Measurements from ENCODE around the gene INAVA.

The INAVA gene

DNA sequence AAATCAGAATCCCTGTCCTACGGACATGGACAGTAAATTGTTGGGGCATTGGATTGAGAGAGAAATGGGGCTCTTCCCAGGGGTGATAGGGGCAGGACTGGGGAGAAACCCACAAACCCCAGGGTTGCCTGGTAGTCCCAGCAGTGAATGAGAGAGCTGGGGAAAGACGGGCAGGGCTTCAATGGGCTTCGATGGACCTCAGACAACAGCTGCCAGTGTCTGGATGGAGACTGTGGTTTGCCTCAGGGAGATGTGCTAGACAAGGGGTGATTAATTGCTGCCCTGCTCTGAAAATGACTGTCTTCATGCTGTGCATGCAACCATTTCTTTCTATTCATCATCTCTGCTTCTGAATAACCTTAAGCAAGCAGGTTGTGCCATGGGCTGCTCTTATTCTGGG, 14.5 kb upstream of the INAVA start:
- no peak overlapping the region for H3K27ac ChIP-seq (ENCODE audit: low read depth, low read length)
- H3K36me3 ChIP-seq (ENCODE audit: insufficient read depth, low read length): no peaks in the 10 kb centered on the region
- no peaks in the 10 kb centered on the region for H3K4me1 ChIP-seq (ENCODE audit: insufficient read depth, low read length)
- peaks cover 0 to 6% of the 10 kb centered on the region in 2 donors for H3K27me3 ChIP-seq (ENCODE audit: control insufficient read depth in 1 of 2, insufficient read depth in 2 of 2, low read length in 2 of 2)
- H3K9ac ChIP-seq (ENCODE audit: low read length): no peak overlapping the region
- no peak overlapping the region for H3K4me3 ChIP-seq (ENCODE audit: low read depth in 1 of 2, low read length in 2 of 2)
- H3K9me3 ChIP-seq (ENCODE audit: low read length): no peaks in the 10 kb centered on the region

DNA sequence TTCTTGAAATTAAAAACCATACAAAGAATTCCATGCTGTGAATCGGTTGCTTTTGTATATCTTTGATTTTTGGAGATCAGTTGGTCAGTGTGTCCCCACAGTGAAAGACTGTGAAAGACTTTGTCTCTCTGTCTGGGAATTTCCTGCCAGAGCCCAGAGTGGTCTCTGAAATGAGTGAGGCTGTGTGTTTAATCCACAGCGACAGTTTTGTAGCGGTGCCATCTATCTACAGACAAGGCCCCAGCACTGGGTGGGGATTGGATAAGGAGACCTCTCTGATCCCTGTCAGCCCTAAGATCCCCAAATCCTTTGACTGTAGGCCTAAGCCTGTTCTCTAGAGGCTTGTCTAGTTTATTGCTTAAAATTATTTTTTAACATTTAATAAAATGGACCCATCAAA, 11.6 kb upstream of the INAVA start:
- H3K27me3 ChIP-seq (ENCODE audit: control insufficient read depth in 1 of 2, insufficient read depth in 2 of 2, low read length in 2 of 2): no peaks in the 10 kb centered on the region
- H3K9me3 ChIP-seq (ENCODE audit: low read length): no peaks in the 10 kb centered on the region
- H3K9ac ChIP-seq (ENCODE audit: low read length): no peak overlapping the region
- no peaks in the 10 kb centered on the region for H3K36me3 ChIP-seq (ENCODE audit: insufficient read depth, low read length)
- H3K4me3 ChIP-seq (ENCODE audit: low read depth in 1 of 2, low read length in 2 of 2): no peak overlapping the region
- H3K4me1 ChIP-seq (ENCODE audit: insufficient read depth, low read length): no peaks in the 10 kb centered on the region
- H3K27ac ChIP-seq (ENCODE audit: low read depth, low read length): no peak overlapping the region

DNA sequence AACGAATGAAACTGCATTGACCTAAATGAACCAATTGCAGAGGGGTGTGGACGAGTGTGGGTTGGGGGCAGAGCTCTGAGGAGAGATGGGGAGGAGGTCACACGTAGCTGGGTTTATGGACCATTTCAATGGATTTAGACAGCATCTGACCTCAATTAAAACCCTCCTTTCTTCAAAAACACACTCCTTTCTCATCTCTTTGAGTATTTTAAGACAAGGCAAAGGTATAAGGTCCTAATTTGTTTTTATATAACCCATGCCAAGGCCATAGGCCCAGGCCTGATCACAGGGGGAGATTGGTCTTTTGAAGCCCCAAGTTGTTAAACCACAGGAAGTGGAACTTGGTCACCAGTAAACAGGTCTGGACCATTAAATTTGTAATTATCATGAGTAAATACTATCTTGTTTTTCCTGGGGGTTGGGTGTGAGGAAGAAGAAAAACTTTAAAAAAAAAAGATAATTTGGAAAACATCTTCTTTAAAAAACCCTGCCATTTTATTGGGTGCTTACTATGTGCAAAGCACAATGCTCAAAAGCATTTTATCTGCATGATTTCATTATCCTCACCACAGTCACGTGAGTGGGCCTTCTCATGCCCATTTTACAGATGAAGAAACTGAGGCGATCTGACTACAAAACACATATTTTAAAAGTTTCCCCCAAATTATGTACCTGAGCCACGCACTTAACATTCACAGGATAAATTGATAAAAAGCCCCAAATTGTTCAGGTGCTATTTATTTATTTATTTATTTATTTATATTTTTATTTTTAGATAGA, 8.9 kb upstream of the INAVA start:
- no peaks in the 10 kb centered on the region for H3K36me3 ChIP-seq (ENCODE audit: insufficient read depth, low read length)
- peaks cover 0 to 8% of the 10 kb centered on the region in 2 donors for H3K27me3 ChIP-seq (ENCODE audit: control insufficient read depth in 1 of 2, insufficient read depth in 2 of 2, low read length in 2 of 2)
- H3K4me3 ChIP-seq (ENCODE audit: low read depth in 1 of 2, low read length in 2 of 2): no peak overlapping the region
- no peak overlapping the region for H3K9ac ChIP-seq (ENCODE audit: low read length)
- H3K27ac ChIP-seq (ENCODE audit: low read depth, low read length): no peak overlapping the region
- no peaks in the 10 kb centered on the region for H3K4me1 ChIP-seq (ENCODE audit: insufficient read depth, low read length)
- no peaks in the 10 kb centered on the region for H3K9me3 ChIP-seq (ENCODE audit: low read length)

DNA sequence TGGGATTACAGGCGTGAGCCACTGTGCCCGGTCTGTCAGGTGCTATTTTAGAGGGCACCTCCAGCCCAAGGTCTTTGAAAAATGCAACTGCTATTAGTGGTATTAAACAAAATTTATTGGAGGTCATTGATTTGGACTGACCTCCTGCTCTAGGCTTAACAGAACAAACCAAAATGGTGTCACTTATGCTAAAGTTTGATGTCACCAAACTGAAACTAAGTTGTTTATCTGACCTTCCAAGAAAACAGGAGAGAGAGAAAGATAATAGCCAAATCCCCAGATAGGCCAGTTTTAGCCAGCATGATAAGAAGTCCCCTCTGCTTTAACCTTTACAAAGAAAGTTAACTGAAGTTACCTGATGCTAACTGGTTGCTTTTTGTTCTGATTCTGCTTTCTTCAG, 8.1 kb upstream of the INAVA start:
- H3K4me1 ChIP-seq (ENCODE audit: insufficient read depth, low read length): peaks cover 3% of the 10 kb centered on the region

DNA sequence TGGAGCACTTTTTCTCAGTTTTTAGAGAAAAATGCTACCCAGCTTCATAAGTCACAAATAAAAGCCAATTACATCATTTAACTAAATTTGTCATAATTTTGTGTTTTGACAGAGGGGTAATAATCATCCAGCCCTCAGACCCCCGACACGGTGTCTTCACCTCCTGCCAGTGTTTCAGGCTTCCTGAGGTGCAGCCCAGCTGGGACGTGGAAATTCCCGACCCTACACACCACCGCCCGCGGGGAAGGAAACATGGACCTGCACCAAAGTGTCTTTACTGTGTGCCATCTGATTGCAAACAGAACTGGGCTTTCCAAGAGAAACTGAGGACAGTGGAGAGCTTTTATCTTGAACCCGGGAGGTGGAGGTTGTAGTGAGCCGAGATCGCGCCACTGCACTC, 7.7 kb upstream of the INAVA start:
- Histone ChIP-seq H3K36me3 (ENCODE audit: insufficient read depth, low read length) (no peaks in the 10 kb centered on the region), H3K4me3 (ENCODE audit: low read depth in 1 of 2, low read length in 2 of 2) (no peak overlapping the region), H3K9ac (ENCODE audit: low read length) (no peak overlapping the region), H3K9me3 (ENCODE audit: low read length) (no peaks in the 10 kb centered on the region), H3K4me1 (ENCODE audit: insufficient read depth, low read length) (peaks cover 4% of the 10 kb centered on the region), H3K27ac (ENCODE audit: low read depth, low read length) (no peak overlapping the region), H3K27me3 (ENCODE audit: control insufficient read depth in 1 of 2, insufficient read depth in 2 of 2, low read length in 2 of 2) (peaks cover 0 to 21% of the 10 kb centered on the region in 2 donors)

More for the DNA sequence above, 8.1 kb upstream of the INAVA start:
- Histone ChIP-seq H3K4me3 (ENCODE audit: low read depth in 1 of 2, low read length in 2 of 2) (no peak overlapping the region), H3K27me3 (ENCODE audit: control insufficient read depth in 1 of 2, insufficient read depth in 2 of 2, low read length in 2 of 2) (peaks cover 0 to 16% of the 10 kb centered on the region in 2 donors), H3K36me3 (ENCODE audit: insufficient read depth, low read length) (no peaks in the 10 kb centered on the region), H3K9ac (ENCODE audit: low read length) (no peak overlapping the region), H3K27ac (ENCODE audit: low read depth, low read length) (no peak overlapping the region), H3K9me3 (ENCODE audit: low read length) (no peaks in the 10 kb centered on the region)

DNA sequence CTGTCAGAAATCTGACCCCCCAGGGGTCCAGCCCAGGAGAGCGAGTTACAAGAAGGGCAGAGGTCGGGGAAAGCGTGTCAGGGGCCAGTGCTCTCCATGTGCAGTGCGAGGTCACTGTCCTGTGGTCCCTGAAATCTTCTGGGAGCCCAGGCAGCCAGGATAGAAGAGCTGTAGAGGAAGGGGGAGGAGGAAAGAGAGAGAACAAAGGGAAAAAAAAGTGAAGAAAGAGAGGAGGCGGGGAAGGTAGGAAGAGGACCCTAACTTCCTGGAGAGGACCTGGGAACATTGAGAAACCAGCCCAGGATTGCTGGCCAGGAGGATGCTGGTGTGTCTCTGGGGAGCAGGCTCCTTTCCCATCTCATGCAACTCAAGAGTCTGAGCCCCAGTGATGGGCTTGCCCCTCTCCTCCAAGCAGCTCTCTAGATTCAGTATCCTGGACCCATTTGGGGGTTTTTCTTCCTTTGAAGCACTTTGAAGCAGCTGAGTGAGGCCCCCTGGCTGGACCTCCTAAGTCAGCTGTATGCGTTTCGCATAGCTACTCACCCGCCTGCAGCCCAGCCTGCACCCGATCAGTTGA, 6.8 kb upstream of the INAVA start:
- H3K4me1 ChIP-seq (ENCODE audit: insufficient read depth, low read length): peaks cover 4% of the 10 kb centered on the region
- no peak overlapping the region for H3K4me3 ChIP-seq (ENCODE audit: low read depth in 1 of 2, low read length in 2 of 2)
- no peak overlapping the region for H3K9ac ChIP-seq (ENCODE audit: low read length)
- H3K27ac ChIP-seq (ENCODE audit: low read depth, low read length): no peak overlapping the region
- H3K9me3 ChIP-seq (ENCODE audit: low read length): no peaks in the 10 kb centered on the region
- no peaks in the 10 kb centered on the region for H3K36me3 ChIP-seq (ENCODE audit: insufficient read depth, low read length)
- H3K27me3 ChIP-seq (ENCODE audit: control insufficient read depth in 1 of 2, insufficient read depth in 2 of 2, low read length in 2 of 2): peaks cover 0 to 28% of the 10 kb centered on the region in 2 donors

DNA sequence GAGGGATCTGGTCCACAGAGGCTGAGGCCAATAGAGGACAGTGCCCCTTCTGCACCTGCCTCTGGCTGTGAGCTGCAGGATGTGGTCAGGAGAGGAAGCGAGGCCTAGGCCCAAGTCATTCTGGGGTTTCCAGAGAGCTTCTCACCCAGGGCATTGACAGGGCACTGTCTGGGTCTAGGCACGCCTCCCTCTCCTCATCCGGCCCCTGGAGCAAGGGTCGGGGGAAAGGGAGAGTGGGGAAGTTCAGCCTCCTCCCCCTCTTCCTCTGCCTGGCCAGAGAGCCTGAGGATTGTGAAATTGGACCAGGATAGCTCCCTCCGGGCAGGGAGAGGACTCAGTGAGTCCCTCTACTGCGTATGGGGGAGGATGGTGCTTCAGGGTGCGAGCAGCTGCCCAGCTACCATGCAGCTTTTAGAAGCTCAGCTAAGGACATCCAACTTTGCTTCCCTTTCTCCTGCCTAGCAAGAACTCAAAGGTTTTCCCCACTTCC, 6.3 kb upstream of the INAVA start:
- H3K27ac ChIP-seq (ENCODE audit: low read depth, low read length): no peak overlapping the region

DNA sequence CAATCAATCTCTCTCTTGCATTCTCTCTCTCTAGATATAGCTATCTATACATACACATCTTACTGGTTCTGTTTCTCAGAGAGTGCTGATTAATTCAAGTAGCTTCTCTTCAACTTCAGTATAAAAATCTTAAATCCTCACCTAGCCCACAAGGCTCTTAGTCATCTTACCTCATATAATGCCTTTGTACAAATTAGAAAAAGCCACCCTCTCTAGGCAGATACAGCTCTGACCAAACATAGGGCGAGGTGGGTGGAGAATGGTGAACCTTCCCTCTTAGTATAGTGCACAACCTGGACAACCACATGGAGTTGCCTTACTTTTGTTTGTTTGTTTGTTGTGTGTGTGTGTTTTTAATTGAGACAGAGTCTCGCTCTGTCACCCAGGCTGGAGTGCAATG, 5.1 kb upstream of the INAVA start:
- no peak overlapping the region for H3K27ac ChIP-seq (ENCODE audit: low read depth, low read length)
- H3K9me3 ChIP-seq (ENCODE audit: low read length): no peaks in the 10 kb centered on the region
- H3K4me3 ChIP-seq (ENCODE audit: low read depth in 1 of 2, low read length in 2 of 2): no peak overlapping the region
- H3K27me3 ChIP-seq (ENCODE audit: control insufficient read depth in 1 of 2, insufficient read depth in 2 of 2, low read length in 2 of 2): peaks cover 0 to 28% of the 10 kb centered on the region in 2 donors
- no peaks in the 10 kb centered on the region for H3K36me3 ChIP-seq (ENCODE audit: insufficient read depth, low read length)
- H3K9ac ChIP-seq (ENCODE audit: low read length): no peak overlapping the region
- H3K4me1 ChIP-seq (ENCODE audit: insufficient read depth, low read length): peaks cover 4% of the 10 kb centered on the region

More for the DNA sequence above, 6.3 kb upstream of the INAVA start:
- no peak overlapping the region for H3K9ac ChIP-seq (ENCODE audit: low read length)
- no peaks in the 10 kb centered on the region for H3K9me3 ChIP-seq (ENCODE audit: low read length)
- H3K4me1 ChIP-seq (ENCODE audit: insufficient read depth, low read length): peaks cover 4% of the 10 kb centered on the region
- H3K4me3 ChIP-seq (ENCODE audit: low read depth in 1 of 2, low read length in 2 of 2): no peak overlapping the region
- peaks cover 0 to 28% of the 10 kb centered on the region in 2 donors for H3K27me3 ChIP-seq (ENCODE audit: control insufficient read depth in 1 of 2, insufficient read depth in 2 of 2, low read length in 2 of 2)
- H3K36me3 ChIP-seq (ENCODE audit: insufficient read depth, low read length): no peaks in the 10 kb centered on the region

DNA sequence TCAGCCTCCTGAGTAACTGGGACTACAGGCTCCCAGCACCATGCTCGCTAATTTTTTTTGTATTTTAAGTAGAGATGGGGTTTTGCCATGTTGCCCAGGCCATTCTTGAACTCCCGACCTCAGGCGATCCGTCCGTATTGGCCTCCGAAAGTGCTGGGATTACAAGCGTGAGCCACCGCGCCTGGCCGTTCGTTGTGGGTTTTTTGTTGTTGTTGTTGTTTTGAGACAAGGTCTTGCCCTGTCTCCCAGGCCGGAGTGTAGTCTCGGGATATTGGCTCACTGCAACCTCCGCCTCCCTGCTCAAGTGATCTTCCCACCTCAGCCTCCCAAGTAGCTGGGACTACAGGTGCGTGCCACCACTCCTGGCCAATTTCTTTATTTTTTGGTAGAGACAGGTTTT, 4.7 kb upstream of the INAVA start:
- Histone ChIP-seq H3K9ac (ENCODE audit: low read length) (no peak overlapping the region), H3K9me3 (ENCODE audit: low read length) (no peaks in the 10 kb centered on the region), H3K27me3 (ENCODE audit: control insufficient read depth in 1 of 2, insufficient read depth in 2 of 2, low read length in 2 of 2) (peaks cover 0 to 28% of the 10 kb centered on the region in 2 donors), H3K27ac (ENCODE audit: low read depth, low read length) (no peak overlapping the region), H3K4me3 (ENCODE audit: low read depth in 1 of 2, low read length in 2 of 2) (no peak overlapping the region), H3K36me3 (ENCODE audit: insufficient read depth, low read length) (no peaks in the 10 kb centered on the region), H3K4me1 (ENCODE audit: insufficient read depth, low read length) (peaks cover 4% of the 10 kb centered on the region)

DNA sequence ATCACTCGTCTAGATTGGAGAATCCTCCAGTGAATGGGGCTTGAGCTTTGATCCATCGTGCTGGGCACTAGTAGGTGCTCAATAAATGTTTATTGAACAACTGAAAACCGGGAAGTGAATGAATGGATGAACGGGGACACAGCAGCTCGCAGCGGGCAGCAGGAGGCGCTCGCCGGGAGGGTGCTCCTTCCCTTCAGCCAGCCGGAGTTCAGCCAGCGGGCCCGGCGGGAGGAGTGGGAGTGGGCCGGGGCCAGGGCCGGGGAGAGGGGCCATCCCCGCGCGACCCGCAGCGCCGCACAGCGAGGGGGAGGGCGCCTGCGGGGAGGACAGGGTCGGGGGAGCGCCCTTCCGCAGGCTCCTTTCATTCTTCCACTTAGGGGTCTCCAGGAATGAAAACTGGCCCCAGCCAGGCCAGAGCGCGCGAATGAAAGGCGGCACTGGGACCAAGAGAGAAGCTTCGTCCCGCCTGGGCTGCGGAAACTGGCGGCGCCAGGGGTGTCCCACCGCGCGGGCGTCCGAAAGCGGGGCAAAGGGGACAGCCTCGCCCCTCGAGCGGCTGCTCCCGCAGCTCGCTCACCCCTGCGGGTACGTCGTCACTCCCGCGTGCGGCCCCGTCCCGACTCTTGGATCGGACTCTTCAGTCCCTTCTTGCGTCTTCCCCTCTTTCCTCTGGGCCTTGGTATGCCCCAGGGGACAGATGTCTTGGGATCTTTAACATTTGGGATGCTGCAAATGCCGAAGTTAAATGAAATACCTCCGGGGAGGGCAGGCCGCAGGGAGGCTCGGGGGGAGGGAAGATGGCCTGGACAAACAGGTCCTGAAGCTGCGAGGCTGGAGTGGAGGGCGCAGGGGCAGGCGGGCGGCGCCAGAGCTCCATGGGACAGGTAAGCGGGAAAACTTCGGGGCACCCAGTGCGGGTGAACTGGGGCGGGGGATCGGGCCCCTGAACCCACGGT, 3.6 kb upstream of the INAVA start:
- H3K9me3 ChIP-seq (ENCODE audit: low read length): no peaks in the 10 kb centered on the region
- peaks cover 4% of the 10 kb centered on the region for H3K4me1 ChIP-seq (ENCODE audit: insufficient read depth, low read length)
- H3K27me3 ChIP-seq (ENCODE audit: control insufficient read depth in 1 of 2, insufficient read depth in 2 of 2, low read length in 2 of 2): peaks cover 0 to 28% of the 10 kb centered on the region in 2 donors
- H3K27ac ChIP-seq (ENCODE audit: low read depth, low read length): no peak overlapping the region
- no peak overlapping the region for H3K9ac ChIP-seq (ENCODE audit: low read length)
- H3K4me3 ChIP-seq (ENCODE audit: low read depth in 1 of 2, low read length in 2 of 2): peak overlapping the region; percentile 34 to 35
- H3K36me3 ChIP-seq (ENCODE audit: insufficient read depth, low read length): no peaks in the 10 kb centered on the region

DNA sequence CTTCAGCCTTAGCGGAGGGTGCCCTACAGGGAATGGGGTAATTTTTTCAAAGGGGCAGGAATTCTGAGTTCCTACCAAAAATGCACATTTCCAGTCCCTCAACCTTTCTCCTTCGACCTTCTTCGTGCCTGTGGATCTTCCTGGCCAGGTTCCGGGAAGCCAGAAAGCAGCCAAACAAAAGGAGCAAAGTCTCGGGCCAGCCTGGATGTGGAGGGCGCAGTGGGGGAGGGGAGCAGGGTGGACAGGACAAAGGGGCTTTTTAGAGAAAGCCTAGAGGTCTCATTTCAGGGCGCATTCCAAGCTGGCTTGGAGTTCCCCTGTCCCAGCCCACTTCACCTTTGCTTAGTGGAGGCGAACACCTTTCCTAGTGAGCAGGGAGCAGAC, 2.9 kb upstream of the INAVA start:
- Histone ChIP-seq H3K4me3 (ENCODE audit: low read depth in 1 of 2, low read length in 2 of 2) (peak overlapping the region in 1 of 2 donors; percentile 35), H3K27me3 (ENCODE audit: control insufficient read depth in 1 of 2, insufficient read depth in 2 of 2, low read length in 2 of 2) (peaks cover 0 to 28% of the 10 kb centered on the region in 2 donors), H3K4me1 (ENCODE audit: insufficient read depth, low read length) (peaks cover 4% of the 10 kb centered on the region), H3K9ac (ENCODE audit: low read length) (no peak overlapping the region), H3K36me3 (ENCODE audit: insufficient read depth, low read length) (no peaks in the 10 kb centered on the region), H3K9me3 (ENCODE audit: low read length) (no peaks in the 10 kb centered on the region), H3K27ac (ENCODE audit: low read depth, low read length) (no peak overlapping the region)

Measured in muscle layer of colon (tissue), 2 donors.